Tibial artery (tissue), 4 donors: ENCODE data around the gene STK35.

Source experiments
- DNase-seq, 2 donors: peaks; one replicate each; pipeline ENCODE4 v3.0.0-alpha.2; 2019
- H3K27ac ChIP-seq, 2 donors: fragments of 200-600 bp; sonication (generic) in 1 of 2; 1 replicate in 1 of 2; 2 replicates in 1 of 2; pipeline ENCODE4 v1.5.1; 2018 to 2019; ENCODE audit warnings: mild to moderate bottlenecking in 1 of 2
- H3K27me3 ChIP-seq, 2 donors: fragments of 200-600 bp; sonication (generic) in 1 of 2; one replicate each; pipeline versions ENCODE4 v1.5.1 to v1.6.0; 2016 to 2019
- H3K36me3 ChIP-seq, 3 donors: fragments of 200-600 bp; sonication (generic) in 2 of 3; one replicate each; pipeline ENCODE4 v1.5.1; 2016 to 2019; ENCODE audit warnings: mild to moderate bottlenecking in 2 of 3
- H3K4me1 ChIP-seq, 4 donors: fragments of 200-600 bp; sonication (generic) in 2 of 4; 1 replicate in 3 of 4; 2 replicates in 1 of 4; pipeline ENCODE4 v1.5.1; 2016 to 2019
- H3K4me3 ChIP-seq, 2 donors: fragments of 200-600 bp; sonication (generic) in 1 of 2; 1 replicate in 1 of 2; 2 replicates in 1 of 2; pipeline ENCODE4 v1.5.1; 2018 to 2019; ENCODE audit warnings: mild to moderate bottlenecking in 2 of 2
- H3K9me3 ChIP-seq, 3 donors: fragments of 200-600 bp; sonication (generic) in 1 of 3; one replicate each; pipeline ENCODE4 v1.5.1; 2016 to 2019
- CTCF ChIP-seq, 2 experiments: fragments of 200-600 bp in 1 of 2; fragments of 450-650 bp in 1 of 2; IDR thresholded peaks; one replicate each; pipeline ENCODE4 v1.5.1; 2017 to 2019; ENCODE audit warnings: antibody characterized with exemption in 2 of 2, mild to moderate bottlenecking in 1 of 2, moderate library complexity in 1 of 2
- intact Hi-C: fragments of 100-400 bp; cut with DNase I; formaldehyde crosslinking; loops from one replicate; pipeline ENCODE4 v1.15.0; 2023; ENCODE audit warnings: low total_unique reads

STK35 gene

GRCh38 chr20:2124564-2125213, 23.1 kb downstream of the STK35 start:
- H3K4me3 ChIP-seq, result no peak overlapping the region
- no peaks in the 10 kb centered on the region for H3K9me3 ChIP-seq
- intact Hi-C loops, result no loop called here
- H3K36me3 ChIP-seq, result no peaks in the 10 kb centered on the region
- no peak for DNase-seq
- H3K4me1 ChIP-seq, result peaks cover 0 to 52% (median 34%) of the 10 kb centered on the region in 4 donors
- TF ChIP-seq CTCF (IDR thresholded peaks at IDR 0.05), result no peak
- H3K27ac ChIP-seq, result no peak overlapping the region
- no peaks in the 10 kb centered on the region for H3K27me3 ChIP-seq

GRCh38 chr20:2125474-2126112, 24.0 kb downstream of the STK35 start:
- peaks cover 0 to 57% (median 36%) of the 10 kb centered on the region in 4 donors for H3K4me1 ChIP-seq
- intact Hi-C loops, result no loop called here
- no peak overlapping the region for H3K4me3 ChIP-seq
- no peak for TF ChIP-seq CTCF (IDR thresholded peaks at IDR 0.05)
- H3K9me3 ChIP-seq, result no peaks in the 10 kb centered on the region
- no peaks in the 10 kb centered on the region for H3K27me3 ChIP-seq
- no peak overlapping the region for H3K27ac ChIP-seq
- no peak for DNase-seq
- H3K36me3 ChIP-seq, result no peaks in the 10 kb centered on the region

- Histone ChIP-seq H3K9me3 (no peaks in the 10 kb centered on the region), H3K4me3 (no peak overlapping the region), H3K27ac (no peak overlapping the region), H3K36me3 (no peaks in the 10 kb centered on the region), H3K27me3 (no peaks in the 10 kb centered on the region), H3K4me1 (peaks cover 0 to 70% (median 44%) of the 10 kb centered on the region in 4 donors)
- DNase-seq, result no peak
- intact Hi-C loops, result no loop called here
- TF ChIP-seq CTCF (IDR thresholded peaks at IDR 0.05), result no peak
These were observed 25.6 kb downstream of the STK35 start for GRCh38 chr20:2127238-2127637.

- H3K4me1 ChIP-seq, result peaks cover 0 to 72% (median 44%) of the 10 kb centered on the region in 4 donors
These were observed 26.9 kb downstream of the STK35 start for GRCh38 chr20:2128542-2128941.

GRCh38 chr20:2130062-2130591, 28.5 kb downstream of the STK35 start:
- Histone ChIP-seq H3K9me3 (no peaks in the 10 kb centered on the region), H3K4me3 (no peak overlapping the region), H3K27ac (no peak overlapping the region), H3K4me1 (peaks cover 0 to 79% (median 46%) of the 10 kb centered on the region in 4 donors), H3K27me3 (no peaks in the 10 kb centered on the region), H3K36me3 (no peaks in the 10 kb centered on the region)
- intact Hi-C loops, result no loop called here
- no peak for DNase-seq
- no peak for TF ChIP-seq CTCF (IDR thresholded peaks at IDR 0.05)

More at GRCh38 chr20:2128542-2128941, 26.9 kb downstream of the STK35 start:
- intact Hi-C loops, result no loop called here
- H3K27me3 ChIP-seq, result no peaks in the 10 kb centered on the region
- DNase-seq, result no peak
- H3K36me3 ChIP-seq, result no peaks in the 10 kb centered on the region
- H3K4me3 ChIP-seq, result no peak overlapping the region
- no peak for TF ChIP-seq CTCF (IDR thresholded peaks at IDR 0.05)
- H3K9me3 ChIP-seq, result no peaks in the 10 kb centered on the region
- H3K27ac ChIP-seq, result no peak overlapping the region
